Measurements from ENCODE around the gene PPT2. TPM values are rescaled to one million over a fixed set of nuclear protein-coding genes. Genes with fewer than 3 reads are reported as not detected.

PPT2 gene
- total RNA-seq, 1 experiment from 2014 or later: 46.3 TPM

DNA sequence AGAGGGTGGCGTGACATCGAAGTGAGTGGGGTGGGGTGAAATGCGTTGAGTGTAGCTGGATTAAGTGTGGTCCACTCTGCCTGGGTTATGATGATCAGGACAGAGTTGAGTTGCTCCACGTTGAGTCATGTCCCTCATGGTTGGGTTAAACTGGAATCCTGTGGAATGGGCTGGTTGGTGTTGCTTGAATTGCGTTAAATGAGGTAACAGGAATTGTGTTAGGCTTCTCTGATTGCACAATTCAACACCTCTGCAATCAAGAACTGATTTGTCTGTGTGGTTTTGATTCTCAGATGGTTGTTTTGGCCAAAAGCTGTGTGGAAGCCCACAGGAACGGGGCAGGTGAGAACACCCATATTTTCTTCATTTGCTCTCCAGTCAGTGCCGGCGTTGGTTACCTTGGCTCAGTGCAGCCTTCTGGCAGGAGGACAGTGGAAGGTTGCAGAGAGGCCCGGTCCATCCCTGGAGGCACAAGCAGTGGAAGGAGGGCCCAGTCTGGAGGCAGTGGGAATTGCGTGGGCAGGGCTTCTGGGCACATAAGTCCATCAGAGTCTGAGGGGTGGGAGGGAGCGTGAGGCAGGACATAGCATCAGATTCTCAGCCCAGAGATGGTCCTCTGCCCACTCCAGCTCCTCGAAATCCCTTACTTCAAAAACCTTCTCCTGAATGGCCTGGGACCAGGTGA lies 58.3 kb downstream of the PPT2 start:
- Mint-ChIP-seq H3K9me3 (no peaks in the 10 kb centered on the region; a peak in 1 of 5 replicates), H3K4me3 (no peak overlapping the region), H3K4me1 (no peaks in the 10 kb centered on the region), H3K27me3 (ENCODE audit: low read depth) (peaks cover 5% of the 10 kb centered on the region; the same call in 1 of the 2 replicates), H3K27ac (no peak overlapping the region), H3K36me3 (ENCODE audit: insufficient read depth in 1 of 3, low read depth in 3 of 3) (peaks cover 0 to 1% (median 0%) of the 10 kb centered on the region in 3 experiments; a peak in 1 of 7 replicates)
- H3K79me1 ChIP-seq (ENCODE audit: insufficient read depth, low read depth, low read length, poor library complexity, severe bottlenecking): no peaks in the 10 kb centered on the region
- H2BK120ac ChIP-seq (ENCODE audit: low read depth, low read length, poor library complexity, severe bottlenecking): no peak overlapping the region
- no peak overlapping the region for H3K27ac ChIP-seq (ENCODE audit: insufficient read length, low read depth, low read length)
- H2AK5ac ChIP-seq (ENCODE audit: insufficient read length, low read length): no peak overlapping the region
- TF ChIP-seq, protein P1, sequence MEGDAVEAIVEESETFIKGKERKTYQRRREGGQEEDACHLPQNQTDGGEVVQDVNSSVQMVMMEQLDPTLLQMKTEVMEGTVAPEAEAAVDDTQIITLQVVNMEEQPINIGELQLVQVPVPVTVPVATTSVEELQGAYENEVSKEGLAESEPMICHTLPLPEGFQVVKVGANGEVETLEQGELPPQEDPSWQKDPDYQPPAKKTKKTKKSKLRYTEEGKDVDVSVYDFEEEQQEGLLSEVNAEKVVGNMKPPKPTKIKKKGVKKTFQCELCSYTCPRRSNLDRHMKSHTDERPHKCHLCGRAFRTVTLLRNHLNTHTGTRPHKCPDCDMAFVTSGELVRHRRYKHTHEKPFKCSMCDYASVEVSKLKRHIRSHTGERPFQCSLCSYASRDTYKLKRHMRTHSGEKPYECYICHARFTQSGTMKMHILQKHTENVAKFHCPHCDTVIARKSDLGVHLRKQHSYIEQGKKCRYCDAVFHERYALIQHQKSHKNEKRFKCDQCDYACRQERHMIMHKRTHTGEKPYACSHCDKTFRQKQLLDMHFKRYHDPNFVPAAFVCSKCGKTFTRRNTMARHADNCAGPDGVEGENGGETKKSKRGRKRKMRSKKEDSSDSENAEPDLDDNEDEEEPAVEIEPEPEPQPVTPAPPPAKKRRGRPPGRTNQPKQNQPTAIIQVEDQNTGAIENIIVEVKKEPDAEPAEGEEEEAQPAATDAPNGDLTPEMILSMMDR (conservative IDR thresholded peaks at IDR 0.05): no peak
- no peak overlapping the region for H4K91ac ChIP-seq (ENCODE audit: insufficient read length, low read depth, low read length)
- no peak overlapping the region for H3K4me2 ChIP-seq (ENCODE audit: insufficient read depth, insufficient read length, low read length)
- no peak overlapping the region for H3T11ph ChIP-seq (ENCODE audit: low read length)
- no peaks in the 10 kb centered on the region for H3K27me3 ChIP-seq (ENCODE audit: insufficient read depth, low read length)
- no peak overlapping the region for H2BK12ac ChIP-seq (ENCODE audit: insufficient read length, low read depth, low read length)
- H3K4ac ChIP-seq (ENCODE audit: low read depth, low read length): no peak overlapping the region
- no peaks in the 10 kb centered on the region for H3K9me3 ChIP-seq (ENCODE audit: control insufficient read depth, low read depth, low read length)
- H3K14ac ChIP-seq (ENCODE audit: insufficient read depth, low read length): peak overlapping the region; percentile 49; the same call in 1 of the 2 replicates
- H3K56ac ChIP-seq (ENCODE audit: insufficient read length, low read depth, low read length): no peak overlapping the region
- no peak overlapping the region for H4K5ac ChIP-seq (ENCODE audit: insufficient read length, low read depth, low read length)
- H3K9ac ChIP-seq (ENCODE audit: extremely low read depth, insufficient read length, low read length): no peak overlapping the region
- no peak overlapping the region for H2BK15ac ChIP-seq (ENCODE audit: low read depth, low read length)
- WGBS (ENCODE audit: extremely low coverage, insufficient read length, low lambda C conversion rate): no CpG with 5 or more reads among the region's 12 CpGs
- no peak overlapping the region for H4K8ac ChIP-seq (replicated peaks; ENCODE audit: insufficient read length, low read depth, low read length)
- no peak overlapping the region for H3K18ac ChIP-seq (ENCODE audit: insufficient read length, low read depth, low read length)
- H2BK20ac ChIP-seq (ENCODE audit: low read depth, low read length, poor library complexity, severe bottlenecking): no peak overlapping the region
- H4K20me1 ChIP-seq (ENCODE audit: control insufficient read depth, insufficient read depth, insufficient read length): no peaks in the 10 kb centered on the region
- DNase-seq: no peak
- H2BK5ac ChIP-seq (ENCODE audit: insufficient read length, low read length): no peak overlapping the region
- H2AFZ ChIP-seq (ENCODE audit: low read length): no peak overlapping the region
- H3K4me1 ChIP-seq (ENCODE audit: insufficient read depth, low read length): no peaks in the 10 kb centered on the region
- H3K79me2 ChIP-seq (ENCODE audit: insufficient read depth, low read length): no peaks in the 10 kb centered on the region
- no peak overlapping the region for H3K23ac ChIP-seq (ENCODE audit: insufficient read length, low read depth, low read length)
- peaks cover 3% of the 10 kb centered on the region for H3K23me2 ChIP-seq (ENCODE audit: insufficient read length, low read depth, low read length, poor library complexity, severe bottlenecking)

Small RNAs within 50 kb of the gene (microRNA-seq; reads per million reads assigned to microRNA genes)
- gene MIR6721 (ENCODE audit: borderline microRNAs expressed) (2.3 reads per million, percentile 22 among the genes with 10 or more reads in this experiment), gene MIR6833 (ENCODE audit: borderline microRNAs expressed) (not detected)

Other genes starting within 250 kb of the PPT2 start
- 0.66 and 0.86 TPM in 2 replicates for gene C2, start 226.4 kb upstream of the PPT2 start, total RNA-seq (2021)
- 0.31 and 0.39 TPM in 2 replicates for gene CFB, start 208.0 kb upstream of the PPT2 start, total RNA-seq (2021)
- gene NELFE, start 195.2 kb upstream of the PPT2 start, total RNA-seq (2021): 90.8 and 91.4 TPM in 2 replicates
- 78.8 and 86.2 TPM in 2 replicates for gene SKIC2, start 195.0 kb upstream of the PPT2 start, total RNA-seq (2021)
- gene DXO, start 182.0 kb upstream of the PPT2 start, total RNA-seq (2021): 21.6 and 22.9 TPM in 2 replicates
- 4.3 and 5.1 TPM in 2 replicates for gene C4A, start 172.1 kb upstream of the PPT2 start, total RNA-seq (2021)
- gene C4B, start 139.3 kb upstream of the PPT2 start, total RNA-seq (2021): 2.7 TPM in 2 replicates
- gene CYP21A2, start 115.7 kb upstream of the PPT2 start, total RNA-seq (2021): not detected in 2 replicates
- 5.0 and 5.2 TPM in 2 replicates for gene TNXB, start 44.8 kb upstream of the PPT2 start, total RNA-seq (2021)
- gene ATF6B, start 25.9 kb upstream of the PPT2 start, total RNA-seq (2021): 44.0 and 45.3 TPM in 2 replicates
- gene FKBPL, start 23.9 kb upstream of the PPT2 start, total RNA-seq (2021): 10.9 and 11.1 TPM in 2 replicates
- gene PRRT1, start 2.2 kb upstream of the PPT2 start, total RNA-seq (2021): 1.8 and 1.9 TPM in 2 replicates
- gene EGFL8, start 10.5 kb downstream of the PPT2 start, total RNA-seq (2021): 20.8 and 27.2 TPM in 2 replicates
- gene AGPAT1, start 21.9 kb downstream of the PPT2 start, total RNA-seq (2021): 88.8 and 89.5 TPM in 2 replicates
- 116 and 126 TPM in 2 replicates for gene RNF5, start 24.3 kb downstream of the PPT2 start, total RNA-seq (2021)
- 14.3 and 17.8 TPM in 2 replicates for gene AGER, start 30.1 kb downstream of the PPT2 start, total RNA-seq (2021)
- 174 and 176 TPM in 2 replicates for gene PBX2, start 36.1 kb downstream of the PPT2 start, total RNA-seq (2021)
- gene GPSM3, start 38.5 kb downstream of the PPT2 start, total RNA-seq (2021): 11.8 and 12.0 TPM in 2 replicates
- 2.1 and 2.3 TPM in 2 replicates for gene NOTCH4, start 69.9 kb downstream of the PPT2 start, total RNA-seq (2021)
- not detected in 2 replicates for gene TSBP1, start 217.8 kb downstream of the PPT2 start, total RNA-seq (2021)